ENCODE results near the gene TMEM183A. TPM values are rescaled to one million over a fixed set of nuclear protein-coding genes. Genes with fewer than 3 reads are reported as not detected.

TMEM183A gene
- total RNA-seq: 100 to 1,000 TPM in 1 of 8 experiments, 10 to 100 TPM in 7; 33.6 to 124 (median 62.1) TPM

- in situ Hi-C loops (cut with MboI; ENCODE audit: low pct_unique_long_range_greater_than_20kb in 2 of 9, low sequenced_read_pairs in 9 of 9, unreplicated experiment in 9 of 9): no loop called here
- 0 to 2% (median 0%) methylated on average over 1 to 27 of the region's 78 CpGs; no CpG with 5 or more reads in 1 of the 10 experiments for WGBS, 10 experiments
- peak within 1 kb of the TSS; percentile 86 to 93 for H3K27ac ChIP-seq
- peaks cover 5 to 13% of the 10 kb centered on the region in 2 donors for H3K4me1 ChIP-seq (replicated peaks in 1 of 2)
- H3K4me3 ChIP-seq: peak within 1 kb of the TSS; percentile 78 to 95 (median 90)
- peak; percentile 92 to 99 (median 98) for ATAC-seq (replicated peaks in 6 of 8)
Observed at GRCh38 chr1:203006948-203007871, at the start of gene TMEM183A. TSS of gene TMEM183A (plus strand) at chr1:203007374. CDS start at chr1:203007466, 92 bp downstream.

GRCh38 chr1:202957733-202958543, 49.2 kb upstream of the TMEM183A start, which contains the start of gene ADIPOR1:
TSS of gene ADIPOR1 (minus strand) at chr1:202958312. CDS start at chr1:202951070, 7,242 bp downstream.
- peaks cover 12 to 16% of the 10 kb centered on the region in 2 donors for H3K4me1 ChIP-seq (replicated peaks in 1 of 2)
- peak; percentile 96 to 99 (median 98) for ATAC-seq (replicated peaks in 6 of 8)
- H3K27ac ChIP-seq: peak within 1 kb of the TSS; percentile 68 to 87
- in situ Hi-C loops (cut with MboI; ENCODE audit: low pct_unique_long_range_greater_than_20kb in 2 of 9, low sequenced_read_pairs in 9 of 9, unreplicated experiment in 9 of 9): no loop called here
- 0 to 6% (median 0%) methylated on average over 1 to 19 of the region's 86 CpGs; no CpG with 5 or more reads in 4 of the 10 experiments for WGBS, 10 experiments
- peak within 1 kb of the TSS; percentile 96 to 100 (median 98) for H3K4me3 ChIP-seq

GRCh38 chr1:202958544-202959275, 48.5 kb upstream of the TMEM183A start:
- Histone ChIP-seq H3K4me1 (replicated peaks in 1 of 2) (peaks cover 12 to 16% of the 10 kb centered on the region in 2 donors), H3K4me3 (peak overlapping the region; percentile 96 to 100 (median 98)), H3K27ac (peak overlapping the region; percentile 0 to 1)
- WGBS, 10 experiments: 0 to 17% (median 8%) methylated on average over 4 to 8 of the region's 10 CpGs; no CpG with 5 or more reads in 3 of the 10 experiments
- peak in 5 of 8 experiments; percentile 1 to 21 (median 6) for ATAC-seq (replicated peaks in 6 of 8)
- in situ Hi-C loops (cut with MboI; ENCODE audit: low pct_unique_long_range_greater_than_20kb in 2 of 9, low sequenced_read_pairs in 9 of 9, unreplicated experiment in 9 of 9): no loop called here

GRCh38 chr1:202959276-202959620, 47.9 kb upstream of the TMEM183A start:
- Histone ChIP-seq H3K27ac (no peak overlapping the region), H3K4me3 (no peak overlapping the region), H3K4me1 (replicated peaks in 1 of 2) (peaks cover 12 to 16% of the 10 kb centered on the region in 2 donors)
- no peak for ATAC-seq (replicated peaks in 6 of 8)
- WGBS, 10 experiments: 0 to 88% (median 41%) methylated on average over 1 of the region's 1 CpG; no CpG with 5 or more reads in 4 of the 10 experiments
- in situ Hi-C loops (cut with MboI; ENCODE audit: low pct_unique_long_range_greater_than_20kb in 2 of 9, low sequenced_read_pairs in 9 of 9, unreplicated experiment in 9 of 9): no loop called here

GRCh38 chr1:202961220-202961880, 45.8 kb upstream of the TMEM183A start:
- Histone ChIP-seq H3K4me3 (no peak overlapping the region), H3K27ac (no peak overlapping the region), H3K4me1 (replicated peaks in 1 of 2) (peaks cover 14 to 16% of the 10 kb centered on the region in 2 donors)
- no peak for ATAC-seq (replicated peaks in 6 of 8)
- in situ Hi-C loops (cut with MboI; ENCODE audit: low pct_unique_long_range_greater_than_20kb in 2 of 9, low sequenced_read_pairs in 9 of 9, unreplicated experiment in 9 of 9): no loop called here
- 60 to 93% (median 80%) methylated on average over 1 to 4 of the region's 5 CpGs; no CpG with 5 or more reads in 4 of the 10 experiments for WGBS, 10 experiments

GRCh38 chr1:202964791-202965410, 42.3 kb upstream of the TMEM183A start:
- in situ Hi-C loops (cut with MboI; ENCODE audit: low pct_unique_long_range_greater_than_20kb in 2 of 9, low sequenced_read_pairs in 9 of 9, unreplicated experiment in 9 of 9): no loop called here

GRCh38 chr1:202965422-202965821, 41.8 kb upstream of the TMEM183A start:
- Histone ChIP-seq H3K4me1 (replicated peaks in 1 of 2) (peaks cover 7 to 22% of the 10 kb centered on the region in 2 donors), H3K27ac (no peak overlapping the region), H3K4me3 (no peak overlapping the region)
- 67 to 100% (median 93%) methylated on average over 1 to 3 of the region's 3 CpGs; no CpG with 5 or more reads in 2 of the 10 experiments for whole genome bisulfite sequencing, 10 experiments
- no peak for ATAC-seq (replicated peaks in 6 of 8)
- in situ Hi-C loops (cut with MboI; ENCODE audit: low pct_unique_long_range_greater_than_20kb in 2 of 9, low sequenced_read_pairs in 9 of 9, unreplicated experiment in 9 of 9): no loop called here

More at GRCh38 chr1:202964791-202965410, 42.3 kb upstream of the TMEM183A start:
- peak in 3 of 8 experiments; percentile 5 to 59 (median 21) for ATAC-seq (replicated peaks in 6 of 8)
- H3K4me1 ChIP-seq (replicated peaks in 1 of 2): peaks cover 7 to 22% of the 10 kb centered on the region in 2 donors
- no peak overlapping the region for H3K4me3 ChIP-seq
- WGBS, 10 experiments: 83 to 100% (median 93%) methylated on average over 1 to 6 of the region's 6 CpGs; no CpG with 5 or more reads in 3 of the 10 experiments
- no peak overlapping the region for H3K27ac ChIP-seq

GRCh38 chr1:202966006-202966898, 40.9 kb upstream of the TMEM183A start:
- peak overlapping the region; percentile 25 to 54 for H3K27ac ChIP-seq
- peak overlapping the region; percentile 59 to 97 (median 88) for H3K4me3 ChIP-seq
- peaks cover 7 to 22% of the 10 kb centered on the region in 2 donors for H3K4me1 ChIP-seq (replicated peaks in 1 of 2)
- in situ Hi-C loops (cut with MboI; ENCODE audit: low pct_unique_long_range_greater_than_20kb in 2 of 9, low sequenced_read_pairs in 9 of 9, unreplicated experiment in 9 of 9): no loop called here
- ATAC-seq (replicated peaks in 6 of 8): peak in 1 of 8 experiments; percentile 1
- WGBS, 10 experiments: 11 to 79% (median 67%) methylated on average over 2 to 7 of the region's 18 CpGs; no CpG with 5 or more reads in 1 of the 10 experiments

- 0 to 100% (median 10%) methylated on average over 1 to 17 of the region's 21 CpGs; no CpG with 5 or more reads in 1 of the 10 experiments for WGBS, 10 experiments
- ATAC-seq (replicated peaks in 6 of 8): peak in 4 of 8 experiments; percentile 1 to 15 (median 10)
- Histone ChIP-seq H3K4me3 (peak overlapping the region; percentile 59 to 97 (median 88)), H3K27ac (no peak overlapping the region), H3K4me1 (replicated peaks in 1 of 2) (peaks cover 7 to 22% of the 10 kb centered on the region in 2 donors)
- in situ Hi-C loops (cut with MboI; ENCODE audit: low pct_unique_long_range_greater_than_20kb in 2 of 9, low sequenced_read_pairs in 9 of 9, unreplicated experiment in 9 of 9): no loop called here
Observed at GRCh38 chr1:202967684-202968281, 39.4 kb upstream of the TMEM183A start.

GRCh38 chr1:202968351-202968750, 38.8 kb upstream of the TMEM183A start:
- no peak for ATAC-seq (replicated peaks in 6 of 8)
- in situ Hi-C loops (cut with MboI; ENCODE audit: low pct_unique_long_range_greater_than_20kb in 2 of 9, low sequenced_read_pairs in 9 of 9, unreplicated experiment in 9 of 9): no loop called here
- peaks cover 7 to 22% of the 10 kb centered on the region in 2 donors for H3K4me1 ChIP-seq (replicated peaks in 1 of 2)
- H3K27ac ChIP-seq: no peak overlapping the region
- WGBS, 10 experiments: 48 to 100% (median 79%) methylated on average over 1 to 3 of the region's 3 CpGs; no CpG with 5 or more reads in 1 of the 10 experiments
- peak overlapping the region; percentile 59 to 97 (median 88) for H3K4me3 ChIP-seq

All from motor neuron (in vitro differentiated cells).